HepG2 (cell line): ENCODE measurements around the gene KCNIP4. TPM values are rescaled to one million over a fixed set of nuclear protein-coding genes. Genes with fewer than 3 reads are reported as not detected.

Source experiments
- GABPA ChIP-seq, 2 experiments: IDR thresholded peaks; 2 replicates each; pipeline ENCODE4 v1.6.1; 2011 to 2016; ENCODE audit warnings: low read depth in 2 of 2, low read length in 1 of 2, missing biosample characterization in 1 of 2, missing genetic modification characterization in 1 of 2
- HDAC6 ChIP-seq: fragments of 200-600 bp; sonication (generic); IDR thresholded peaks from 2 replicates; pipeline ENCODE4 v1.7.0; 2017; ENCODE audit warnings: mild to moderate bottlenecking, antibody characterized with exemption, low read length, low read depth
- HMG20A ChIP-seq: IDR thresholded peaks from 2 replicates; pipeline ENCODE4 v1.6.1; 2016; ENCODE audit warnings: borderline replicate concordance
- NFRKB ChIP-seq: fragments of 450-650 bp; IDR thresholded peaks from 2 replicates; pipeline ENCODE4 v1.6.1; 2017
- SALL2 ChIP-seq: sonication (generic); formaldehyde crosslinking; IDR thresholded peaks from 2 replicates; pipeline ENCODE4 v1.8.1; 2023; ENCODE audit warnings: mild to moderate bottlenecking, missing genetic modification reagents, inconsistent platforms
- STAG1 ChIP-seq: sonication (generic); formaldehyde crosslinking; IDR thresholded peaks from 2 replicates; pipeline ENCODE4 v1.4.0; 2020; ENCODE audit warnings: missing genetic modification reagents
- U2AF2 ChIP-seq: fragments of 200-400 bp; formaldehyde crosslinking; IDR thresholded peaks from 2 replicates; pipeline ENCODE4 v1.6.1; 2017; ENCODE audit warnings: low read depth, mild to moderate bottlenecking, low read length
- ZFP36L1 ChIP-seq: sonication (generic); formaldehyde crosslinking; IDR thresholded peaks from 2 replicates; pipeline ENCODE4 v1.8.0; 2022; ENCODE audit warnings: mild to moderate bottlenecking, missing genetic modification reagents, moderate library complexity
- ZNF83 ChIP-seq: sonication (generic); formaldehyde crosslinking; IDR thresholded peaks from 2 replicates; pipeline ENCODE4 v1.4.0; 2020; ENCODE audit warnings: missing genetic modification reagents, mild to moderate bottlenecking, borderline replicate concordance
- polyA plus RNA-seq, 8 experiments: library from polyadenylated mRNA; depleted of rRNA in 3 of 8; stranded (reverse) in 7 of 8; unstranded in 1 of 8; fragments of >200 nt; fragmentation: Illumina TruSeq in 4 of 8; extraction: Trizol in 4 of 8; gene quantifications; 2 replicates each; pipeline versions ENCODE4 v1.2.1 to v1.2.3, GENCODE V29; 2011 to 2016; ENCODE audit warnings: low read depth in 4 of 8, missing spikeins in 1 of 8, mixed read lengths in 1 of 8; ENCODE audit not compliant: insufficient read depth in 1 of 8
- total RNA-seq, 5 experiments: library from RNA; depleted of rRNA; stranded (reverse); fragments of >200 nt; fragmentation: Illumina TruSeq; extraction: Trizol; gene quantifications; 2 replicates each; pipeline ENCODE4 v1.2.3, GENCODE V29; 2016; ENCODE audit warnings: low read depth in 1 of 5
- TF ChIP-seq, protein P1 (sequence below), 2 experiments: IDR thresholded peaks; 2 replicates each; pipeline ENCODE4 v1.6.1; 2011 to 2012; ENCODE audit warnings: low read length in 2 of 2, borderline replicate concordance in 1 of 2, low read depth in 1 of 2, mild to moderate bottlenecking in 1 of 2, moderate library complexity in 1 of 2
- TF ChIP-seq, protein P2 (sequence below): sonication (generic); formaldehyde crosslinking; IDR thresholded peaks from 2 replicates; pipeline ENCODE4 v1.4.0; 2020; ENCODE audit warnings: missing genetic modification reagents
- TF ChIP-seq, protein P3 (sequence below): sonication (generic); formaldehyde crosslinking; IDR thresholded peaks from 2 replicates; pipeline ENCODE4 v1.4.0; 2020; ENCODE audit warnings: missing genetic modification reagents, borderline replicate concordance
- TF ChIP-seq, protein P4 (sequence below): sonication (generic); formaldehyde crosslinking; IDR thresholded peaks from 2 replicates; pipeline ENCODE4 v1.4.0; 2020; ENCODE audit warnings: missing genetic modification reagents, borderline replicate concordance
- TF ChIP-seq, protein P5 (sequence below): fragments of 450-650 bp; IDR thresholded peaks from 2 replicates; pipeline ENCODE4 v1.6.1; 2016

Gene KCNIP4
- total and polyA plus RNA-seq, 2 of the 13 experiments (the other 11 are each of a cell fraction or from before 2014, with no cell fraction given): 0.09 TPM; not detected in 1

DNA sequence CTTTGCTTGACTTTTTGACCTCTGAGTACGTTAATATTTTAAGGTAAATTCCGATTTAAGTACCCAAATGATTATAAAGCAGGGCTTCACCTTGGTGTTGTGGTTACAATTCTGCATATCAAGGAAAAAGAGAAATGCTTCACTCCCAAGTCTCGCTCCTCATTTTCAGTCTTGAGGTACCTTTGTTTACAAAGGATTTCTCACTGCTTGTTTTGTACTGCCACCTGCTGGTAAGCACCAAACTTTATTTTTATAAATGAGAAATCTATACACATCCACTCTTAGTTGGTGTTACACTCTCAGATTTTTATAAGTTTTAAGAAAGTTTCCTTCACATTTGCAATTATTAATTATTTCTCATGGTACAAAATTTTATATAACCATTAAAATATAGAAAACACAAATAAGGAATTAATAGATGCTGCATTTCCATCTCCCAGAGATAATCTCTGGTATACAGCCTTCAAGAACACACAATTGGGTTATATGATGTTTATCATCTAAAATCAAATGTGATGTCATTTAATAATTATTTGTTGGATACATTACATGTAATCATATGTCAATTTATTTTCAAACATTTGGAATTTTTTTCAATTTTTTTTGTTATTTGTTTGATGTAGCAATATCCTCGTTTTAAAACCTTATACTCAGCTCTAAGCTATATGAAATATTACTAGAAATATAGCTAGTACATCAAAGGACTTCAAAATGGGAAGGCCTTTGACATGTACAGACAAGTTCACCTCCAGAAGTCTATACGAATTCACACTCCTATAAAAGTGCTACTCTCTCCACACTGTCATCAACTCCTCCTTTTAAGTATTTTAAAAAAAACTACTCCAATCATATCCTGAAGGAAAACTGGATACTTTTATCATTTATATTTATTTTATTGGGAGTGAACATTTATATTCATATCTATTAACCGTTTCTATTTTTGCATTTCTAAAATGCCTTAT, 179.9 kb downstream of the KCNIP4 start (continued):
- TF ChIP-seq, protein P1, sequence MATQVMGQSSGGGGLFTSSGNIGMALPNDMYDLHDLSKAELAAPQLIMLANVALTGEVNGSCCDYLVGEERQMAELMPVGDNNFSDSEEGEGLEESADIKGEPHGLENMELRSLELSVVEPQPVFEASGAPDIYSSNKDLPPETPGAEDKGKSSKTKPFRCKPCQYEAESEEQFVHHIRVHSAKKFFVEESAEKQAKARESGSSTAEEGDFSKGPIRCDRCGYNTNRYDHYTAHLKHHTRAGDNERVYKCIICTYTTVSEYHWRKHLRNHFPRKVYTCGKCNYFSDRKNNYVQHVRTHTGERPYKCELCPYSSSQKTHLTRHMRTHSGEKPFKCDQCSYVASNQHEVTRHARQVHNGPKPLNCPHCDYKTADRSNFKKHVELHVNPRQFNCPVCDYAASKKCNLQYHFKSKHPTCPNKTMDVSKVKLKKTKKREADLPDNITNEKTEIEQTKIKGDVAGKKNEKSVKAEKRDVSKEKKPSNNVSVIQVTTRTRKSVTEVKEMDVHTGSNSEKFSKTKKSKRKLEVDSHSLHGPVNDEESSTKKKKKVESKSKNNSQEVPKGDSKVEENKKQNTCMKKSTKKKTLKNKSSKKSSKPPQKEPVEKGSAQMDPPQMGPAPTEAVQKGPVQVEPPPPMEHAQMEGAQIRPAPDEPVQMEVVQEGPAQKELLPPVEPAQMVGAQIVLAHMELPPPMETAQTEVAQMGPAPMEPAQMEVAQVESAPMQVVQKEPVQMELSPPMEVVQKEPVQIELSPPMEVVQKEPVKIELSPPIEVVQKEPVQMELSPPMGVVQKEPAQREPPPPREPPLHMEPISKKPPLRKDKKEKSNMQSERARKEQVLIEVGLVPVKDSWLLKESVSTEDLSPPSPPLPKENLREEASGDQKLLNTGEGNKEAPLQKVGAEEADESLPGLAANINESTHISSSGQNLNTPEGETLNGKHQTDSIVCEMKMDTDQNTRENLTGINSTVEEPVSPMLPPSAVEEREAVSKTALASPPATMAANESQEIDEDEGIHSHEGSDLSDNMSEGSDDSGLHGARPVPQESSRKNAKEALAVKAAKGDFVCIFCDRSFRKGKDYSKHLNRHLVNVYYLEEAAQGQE (IDR thresholded peaks at IDR 0.05; ENCODE audit: borderline replicate concordance in 1 of 2, low read depth in 1 of 2, low read length in 2 of 2): no peak
- TF ChIP-seq ZNF83 (CRISPR knock-in tag): no peak
- TF ChIP-seq, protein P2, sequence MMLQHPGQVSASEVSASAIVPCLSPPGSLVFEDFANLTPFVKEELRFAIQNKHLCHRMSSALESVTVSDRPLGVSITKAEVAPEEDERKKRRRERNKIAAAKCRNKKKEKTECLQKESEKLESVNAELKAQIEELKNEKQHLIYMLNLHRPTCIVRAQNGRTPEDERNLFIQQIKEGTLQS (CRISPR knock-in tag): no peak
- TF ChIP-seq, protein P3, sequence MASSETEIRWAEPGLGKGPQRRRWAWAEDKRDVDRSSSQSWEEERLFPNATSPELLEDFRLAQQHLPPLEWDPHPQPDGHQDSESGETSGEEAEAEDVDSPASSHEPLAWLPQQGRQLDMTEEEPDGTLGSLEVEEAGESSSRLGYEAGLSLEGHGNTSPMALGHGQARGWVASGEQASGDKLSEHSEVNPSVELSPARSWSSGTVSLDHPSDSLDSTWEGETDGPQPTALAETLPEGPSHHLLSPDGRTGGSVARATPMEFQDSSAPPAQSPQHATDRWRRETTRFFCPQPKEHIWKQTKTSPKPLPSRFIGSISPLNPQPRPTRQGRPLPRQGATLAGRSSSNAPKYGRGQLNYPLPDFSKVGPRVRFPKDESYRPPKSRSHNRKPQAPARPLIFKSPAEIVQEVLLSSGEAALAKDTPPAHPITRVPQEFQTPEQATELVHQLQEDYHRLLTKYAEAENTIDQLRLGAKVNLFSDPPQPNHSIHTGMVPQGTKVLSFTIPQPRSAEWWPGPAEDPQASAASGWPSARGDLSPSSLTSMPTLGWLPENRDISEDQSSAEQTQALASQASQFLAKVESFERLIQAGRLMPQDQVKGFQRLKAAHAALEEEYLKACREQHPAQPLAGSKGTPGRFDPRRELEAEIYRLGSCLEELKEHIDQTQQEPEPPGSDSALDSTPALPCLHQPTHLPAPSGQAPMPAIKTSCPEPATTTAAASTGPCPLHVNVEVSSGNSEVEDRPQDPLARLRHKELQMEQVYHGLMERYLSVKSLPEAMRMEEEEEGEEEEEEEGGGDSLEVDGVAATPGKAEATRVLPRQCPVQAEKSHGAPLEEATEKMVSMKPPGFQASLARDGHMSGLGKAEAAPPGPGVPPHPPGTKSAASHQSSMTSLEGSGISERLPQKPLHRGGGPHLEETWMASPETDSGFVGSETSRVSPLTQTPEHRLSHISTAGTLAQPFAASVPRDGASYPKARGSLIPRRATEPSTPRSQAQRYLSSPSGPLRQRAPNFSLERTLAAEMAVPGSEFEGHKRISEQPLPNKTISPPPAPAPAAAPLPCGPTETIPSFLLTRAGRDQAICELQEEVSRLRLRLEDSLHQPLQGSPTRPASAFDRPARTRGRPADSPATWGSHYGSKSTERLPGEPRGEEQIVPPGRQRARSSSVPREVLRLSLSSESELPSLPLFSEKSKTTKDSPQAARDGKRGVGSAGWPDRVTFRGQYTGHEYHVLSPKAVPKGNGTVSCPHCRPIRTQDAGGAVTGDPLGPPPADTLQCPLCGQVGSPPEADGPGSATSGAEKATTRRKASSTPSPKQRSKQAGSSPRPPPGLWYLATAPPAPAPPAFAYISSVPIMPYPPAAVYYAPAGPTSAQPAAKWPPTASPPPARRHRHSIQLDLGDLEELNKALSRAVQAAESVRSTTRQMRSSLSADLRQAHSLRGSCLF (CRISPR knock-in tag): no peak
- peak; percentile 76 for TF ChIP-seq STAG1 (CRISPR knock-in tag)
- no peak for TF ChIP-seq GABPA (IDR thresholded peaks at IDR 0.05; ENCODE audit: low read depth, low read length)
- no peak for TF ChIP-seq GABPA (CRISPR knock-in tag; IDR thresholded peaks at IDR 0.05; ENCODE audit: low read depth)
- no peak for TF ChIP-seq U2AF2
- TF ChIP-seq, protein P4, sequence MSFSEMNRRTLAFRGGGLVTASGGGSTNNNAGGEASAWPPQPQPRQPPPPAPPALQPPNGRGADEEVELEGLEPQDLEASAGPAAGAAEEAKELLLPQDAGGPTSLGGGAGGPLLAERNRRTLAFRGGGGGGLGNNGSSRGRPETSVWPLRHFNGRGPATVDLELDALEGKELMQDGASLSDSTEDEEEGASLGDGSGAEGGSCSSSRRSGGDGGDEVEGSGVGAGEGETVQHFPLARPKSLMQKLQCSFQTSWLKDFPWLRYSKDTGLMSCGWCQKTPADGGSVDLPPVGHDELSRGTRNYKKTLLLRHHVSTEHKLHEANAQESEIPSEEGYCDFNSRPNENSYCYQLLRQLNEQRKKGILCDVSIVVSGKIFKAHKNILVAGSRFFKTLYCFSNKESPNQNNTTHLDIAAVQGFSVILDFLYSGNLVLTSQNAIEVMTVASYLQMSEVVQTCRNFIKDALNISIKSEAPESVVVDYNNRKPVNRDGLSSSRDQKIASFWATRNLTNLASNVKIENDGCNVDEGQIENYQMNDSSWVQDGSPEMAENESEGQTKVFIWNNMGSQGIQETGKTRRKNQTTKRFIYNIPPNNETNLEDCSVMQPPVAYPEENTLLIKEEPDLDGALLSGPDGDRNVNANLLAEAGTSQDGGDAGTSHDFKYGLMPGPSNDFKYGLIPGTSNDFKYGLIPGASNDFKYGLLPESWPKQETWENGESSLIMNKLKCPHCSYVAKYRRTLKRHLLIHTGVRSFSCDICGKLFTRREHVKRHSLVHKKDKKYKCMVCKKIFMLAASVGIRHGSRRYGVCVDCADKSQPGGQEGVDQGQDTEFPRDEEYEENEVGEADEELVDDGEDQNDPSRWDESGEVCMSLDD (CRISPR knock-in tag): no peak
- no peak for TF ChIP-seq HDAC6
- TF ChIP-seq HMG20A (CRISPR knock-in tag): no peak
- no peak for TF ChIP-seq NFRKB
- TF ChIP-seq, protein P5, sequence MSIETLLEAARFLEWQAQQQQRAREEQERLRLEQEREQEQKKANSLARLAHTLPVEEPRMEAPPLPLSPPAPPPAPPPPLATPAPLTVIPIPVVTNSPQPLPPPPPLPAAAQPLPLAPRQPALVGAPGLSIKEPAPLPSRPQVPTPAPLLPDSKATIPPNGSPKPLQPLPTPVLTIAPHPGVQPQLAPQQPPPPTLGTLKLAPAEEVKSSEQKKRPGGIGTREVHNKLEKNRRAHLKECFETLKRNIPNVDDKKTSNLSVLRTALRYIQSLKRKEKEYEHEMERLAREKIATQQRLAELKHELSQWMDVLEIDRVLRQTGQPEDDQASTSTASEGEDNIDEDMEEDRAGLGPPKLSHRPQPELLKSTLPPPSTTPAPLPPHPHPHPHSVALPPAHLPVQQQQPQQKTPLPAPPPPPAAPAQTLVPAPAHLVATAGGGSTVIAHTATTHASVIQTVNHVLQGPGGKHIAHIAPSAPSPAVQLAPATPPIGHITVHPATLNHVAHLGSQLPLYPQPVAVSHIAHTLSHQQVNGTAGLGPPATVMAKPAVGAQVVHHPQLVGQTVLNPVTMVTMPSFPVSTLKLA: no peak
- no peak for TF ChIP-seq SALL2 (CRISPR knock-in tag)
- TF ChIP-seq ZFP36L1: no peak
